Endothelial cell of umbilical vein (primary cell): ENCODE results near the gene NMNAT3. TPM values are rescaled to one million over a fixed set of nuclear protein-coding genes. Genes with fewer than 3 reads are reported as not detected.

Experiments
- BruUV-seq: library from RNA; stranded (reverse); fragments of 400-500 nt; replicated peaks from 2 replicates; lab custom pipeline; 2021; lab: Mats Ljungman, UMichigan
- CTCF ChIA-PET: fragments of 300-600, 350-600 bp; sonication (Branson Sonifier 250); formaldehyde crosslinking; loops from one replicate; lab custom pipeline; 2021; ENCODE audit warnings: antibody characterized with exemption, inconsistent platforms; lab: Charles Lee
- POLR2A ChIA-PET: fragments of 300-600, 350-600 bp; sonication (Branson Sonifier 250); formaldehyde crosslinking; loops from one replicate; lab custom pipeline; 2021; ENCODE audit warnings: antibody characterized with exemption, inconsistent platforms; lab: Charles Lee
- DNase-seq: peaks from one replicate; pipeline ENCODE4 v3.0.0-alpha.2; 2011; ENCODE audit warnings: low read depth, low spot score
- FAIRE-seq: peaks from 2 replicates; lab custom pipeline; 2011; peaks lifted over from hg19 to GRCh38; lab: Jason Lieb, UNC
- H2AFZ ChIP-seq: 2 replicates; pipeline ENCODE4 v1.6.0; 2012; ENCODE audit warnings: low read depth, low read length, control low read depth, inconsistent platforms
- H3K27ac ChIP-seq: 2 replicates; pipeline ENCODE4 v1.5.1; 2011; ENCODE audit warnings: low read depth, mild to moderate bottlenecking, control low read depth, low read length, moderate library complexity; ENCODE audit not compliant: insufficient read depth
- H3K27me3 ChIP-seq, 2 experiments: 2 replicates each; pipeline versions ENCODE4 v1.6.0 to v1.6.1; 2011; ENCODE audit warnings: low read length in 2 of 2, mixed read lengths in 1 of 2; ENCODE audit not compliant: control insufficient read depth in 2 of 2, insufficient read depth in 2 of 2
- H3K36me3 ChIP-seq, 2 experiments: 2 replicates in 1 of 2; 3 replicates in 1 of 2; pipeline ENCODE4 v1.5.1; 2011; ENCODE audit warnings: low read length in 2 of 2, mild to moderate bottlenecking in 1 of 2, moderate library complexity in 1 of 2; ENCODE audit not compliant: control insufficient read depth in 2 of 2, insufficient read depth in 2 of 2; ENCODE audit errors: extremely low read depth in 1 of 2
- H3K4me1 ChIP-seq: 3 replicates; pipeline ENCODE4 v1.5.1; 2011; ENCODE audit warnings: mild to moderate bottlenecking, low read length; ENCODE audit not compliant: control insufficient read depth, insufficient read depth; ENCODE audit errors: extremely low read depth
- H3K4me2 ChIP-seq: 2 replicates; pipeline ENCODE4 v1.6.1; 2011; ENCODE audit warnings: low read length, control low read depth, mixed read lengths; ENCODE audit not compliant: insufficient read depth
- H3K4me3 ChIP-seq, 3 experiments: fragments of 200-600 bp in 1 of 3; sonication (generic), shearing (Covaris generic) in 1 of 3; replicated peaks in 1 of 3; 2 replicates each; pipeline ENCODE4 v1.5.1; 2011 to 2016; ENCODE audit warnings: control low read depth in 3 of 3, low read length in 3 of 3, mild to moderate bottlenecking in 2 of 3, inconsistent platforms in 1 of 3, low read depth in 1 of 3, moderate library complexity in 1 of 3; ENCODE audit not compliant: insufficient read depth in 1 of 3
- H3K79me2 ChIP-seq: 2 replicates; pipeline ENCODE4 v1.6.0; 2012; ENCODE audit warnings: low read length, inconsistent platforms; ENCODE audit not compliant: control insufficient read depth, insufficient read depth
- H3K9ac ChIP-seq: replicated peaks from 2 replicates; pipeline ENCODE3; 2011; ENCODE audit warnings: low read length, control low read depth; ENCODE audit not compliant: insufficient read depth; ENCODE audit errors: extremely low read depth
- H3K9me1 ChIP-seq: replicated peaks from 3 replicates; pipeline ENCODE4 v1.6.0; 2011; ENCODE audit warnings: mild to moderate bottlenecking, low read length; ENCODE audit not compliant: control insufficient read depth, insufficient read depth; ENCODE audit errors: extremely low read depth
- H3K9me3 ChIP-seq: replicated peaks from 2 replicates; pipeline ENCODE4 v1.5.1; 2012; ENCODE audit warnings: low read length, inconsistent platforms; ENCODE audit not compliant: control insufficient read depth, insufficient read depth
- H4K20me1 ChIP-seq: replicated peaks from 2 replicates; pipeline ENCODE3; 2011; ENCODE audit warnings: mild to moderate bottlenecking, low read length; ENCODE audit not compliant: control insufficient read depth, insufficient read depth; ENCODE audit errors: extremely low read depth
- CTCF ChIP-seq, 2 donors: IDR thresholded peaks; 1 replicate in 1 of 2; 2 replicates in 1 of 2; pipeline ENCODE4 v1.5.1; 2011; ENCODE audit warnings: low read length in 2 of 2, mild to moderate bottlenecking in 2 of 2, moderate library complexity in 2 of 2, control low read depth in 1 of 2, inconsistent platforms in 1 of 2, low read depth in 1 of 2; ENCODE audit not compliant: insufficient read depth in 1 of 2; ENCODE audit errors: extremely low read depth in 1 of 2
- EZH2 ChIP-seq: IDR thresholded peaks from 2 replicates; pipeline ENCODE4 v1.6.1; 2012; ENCODE audit warnings: borderline replicate concordance, low read depth, mild to moderate bottlenecking, moderate library complexity, low read length, inconsistent platforms; ENCODE audit not compliant: severe bottlenecking
- FOS ChIP-seq: IDR thresholded peaks from 2 replicates; pipeline ENCODE4 v1.6.1; 2011; ENCODE audit warnings: mild to moderate bottlenecking, low read length, moderate library complexity, borderline replicate concordance; ENCODE audit not compliant: insufficient read depth
- GATA2 ChIP-seq: IDR thresholded peaks from 2 replicates; pipeline ENCODE4 v1.7.0; 2011; ENCODE audit warnings: low read depth, mild to moderate bottlenecking, moderate library complexity, mixed read lengths, low read length; ENCODE audit not compliant: insufficient read length, insufficient read depth
- POLR2A ChIP-seq: IDR thresholded peaks from 2 replicates; pipeline ENCODE4 v1.6.1; 2012; ENCODE audit warnings: low read depth, mild to moderate bottlenecking, control low read depth, low read length
- POLR2AphosphoS5 ChIP-seq: IDR thresholded peaks from 2 replicates; pipeline ENCODE4 v1.6.1; 2012; ENCODE audit warnings: low read depth, mild to moderate bottlenecking, control low read depth, low read length, moderate library complexity; ENCODE audit not compliant: insufficient read depth
- dilution Hi-C: fragments of 300-500 bp; cut with MboI; formaldehyde crosslinking; loops from one replicate; pipeline ENCODE4 v1.15.0; 2019; ENCODE audit warnings: low sequenced_read_pairs; ENCODE audit not compliant: extremely low pct_ligation_motif_present
- intact Hi-C: fragments of 100-400 bp; cut with micrococcal nuclease; formaldehyde crosslinking; loops from one replicate; pipeline ENCODE4 v1.10.0; 2022
- polyA plus RNA-seq, 4 experiments: library from polyadenylated mRNA; depleted of rRNA in 3 of 4; stranded (reverse) in 3 of 4; unstranded in 1 of 4; fragments of >200 nt; gene quantifications; 2 replicates each; pipeline versions ENCODE4 v1.2.1 to v1.2.3, GENCODE V29; 2011 to 2012; ENCODE audit warnings: missing spikeins in 1 of 4
- total RNA-seq: library from RNA; stranded (reverse); gene quantifications from 2 replicates; pipeline ENCODE4 v1.2.3, GENCODE V29; 2021

NMNAT3 gene
- total and polyA plus RNA-seq, 2 donors (not counting 3 experiments of a cell fraction or from before 2014, with no cell fraction given): 0.59 to 0.60 TPM

GRCh38 chr3:139527265-139527664 lies 150.5 kb downstream of the NMNAT3 start:
- intact Hi-C loops: loop anchor here (10.0 kb wide), 1 partner anchor 698 kb away; no protein-coding TSS in a partner anchor
- ChIA-PET POLR2A (no interaction called here), CTCF (interaction anchor here (1.4 kb wide), 1 partner anchor 28 kb away, joined by 4 read pairs; no protein-coding TSS in a partner anchor)
- Histone ChIP-seq H3K4me3 (no peak overlapping the region), H3K4me2 (no peak overlapping the region), H3K9me1 (no peaks in the 10 kb centered on the region), H3K36me3 (no peaks in the 10 kb centered on the region), H3K27me3 (no peaks in the 10 kb centered on the region), H2AFZ (no peak overlapping the region), H4K20me1 (no peaks in the 10 kb centered on the region), H3K79me2 (no peaks in the 10 kb centered on the region), H3K27ac (no peak overlapping the region), H3K9ac (no peak overlapping the region), H3K9me3 (no peaks in the 10 kb centered on the region), H3K4me1 (no peaks in the 10 kb centered on the region)
- dilution Hi-C loops: no loop called here
- BruUV-seq: no TSS peak
- TF ChIP-seq POLR2A (no peak), POLR2AphosphoS5 (no peak)
- no peak for DNase-seq
- FAIRE-seq: no peak

GRCh38 chr3:139526146-139526545 lies 151.6 kb downstream of the NMNAT3 start:
- Histone ChIP-seq H3K9me3 (no peaks in the 10 kb centered on the region), H3K27me3 (no peaks in the 10 kb centered on the region), H3K27ac (no peak overlapping the region), H3K9me1 (no peaks in the 10 kb centered on the region), H3K4me2 (no peak overlapping the region), H2AFZ (no peak overlapping the region), H3K79me2 (no peaks in the 10 kb centered on the region), H3K36me3 (no peaks in the 10 kb centered on the region), H3K4me3 (no peak overlapping the region), H4K20me1 (no peaks in the 10 kb centered on the region), H3K4me1 (no peaks in the 10 kb centered on the region), H3K9ac (no peak overlapping the region)
- DNase-seq (no peak), FAIRE-seq (no peak)
- dilution Hi-C loops: no loop called here
- no peak for TF ChIP-seq CTCF (IDR thresholded peaks at IDR 0.05; ENCODE audit: extremely low read depth in 1 of 2, insufficient read depth in 1 of 2, low read depth in 1 of 2, low read length in 2 of 2)
- TF ChIP-seq POLR2AphosphoS5: no peak
- TF ChIP-seq GATA2: no peak
- no peak for TF ChIP-seq FOS
- TF ChIP-seq POLR2A: no peak
- no peak for TF ChIP-seq EZH2
- intact Hi-C loops: loop anchor here (10.0 kb wide), 1 partner anchor 699 kb away; no protein-coding TSS in a partner anchor
- ChIA-PET POLR2A (no interaction called here), CTCF (no interaction called here)
- no TSS peak for BruUV-seq
